HG03378 (cell line): Measurements from ENCODE around the gene JMJD1C.
"Not testable (repeated sequence)": the region's sequence is repeated elsewhere in the genome, so short reads cannot be mapped to it uniquely, and the experiment has no call there.

Experiments
- ATAC-seq: cut with Tn5 transposase; IDR thresholded peaks from one replicate; pipeline ENCODE4 v1.9.1; 2021; ENCODE audit warnings: mild to moderate bottlenecking, moderate library complexity; ENCODE audit not compliant: unreplicated experiment

JMJD1C gene

DNA sequence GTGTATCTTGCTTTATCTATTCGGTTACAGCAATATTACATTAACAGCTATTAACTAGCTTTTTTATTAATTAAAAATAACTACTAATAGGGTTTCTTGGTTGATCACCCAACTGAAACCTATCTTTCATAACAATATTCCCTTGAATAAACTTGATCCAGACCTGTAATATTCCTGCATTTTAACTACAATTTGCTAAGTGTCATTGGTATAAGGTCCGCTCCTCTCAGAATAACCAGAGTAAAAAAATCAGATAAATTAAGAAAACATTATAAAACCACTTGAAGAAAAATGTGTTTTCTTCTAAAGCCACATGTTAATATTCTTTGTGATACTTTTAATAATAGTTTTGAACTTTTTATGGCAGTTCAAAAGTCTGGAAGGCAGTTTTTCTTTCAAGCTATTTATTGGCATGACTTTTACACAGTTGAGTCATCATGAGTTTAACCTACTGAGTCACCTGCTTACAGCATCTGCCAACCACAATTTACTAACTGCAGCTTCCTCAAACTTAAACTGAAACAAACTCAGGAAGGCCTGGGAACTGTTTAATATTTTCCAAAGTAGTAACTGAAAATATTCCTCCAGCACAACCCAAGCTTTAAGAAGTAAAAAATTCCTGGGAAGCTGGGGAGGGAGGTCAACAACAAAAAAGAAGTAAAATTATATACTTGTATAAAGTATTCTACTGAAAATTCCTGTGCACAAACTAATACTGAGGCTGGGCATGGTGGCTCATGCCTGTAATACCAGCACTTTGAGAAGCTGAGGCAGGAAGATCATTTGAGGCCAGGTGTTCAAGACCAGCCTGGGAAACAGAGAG, 229.5 kb downstream of the JMJD1C start:
- ATAC-seq: peak; percentile 89

DNA sequence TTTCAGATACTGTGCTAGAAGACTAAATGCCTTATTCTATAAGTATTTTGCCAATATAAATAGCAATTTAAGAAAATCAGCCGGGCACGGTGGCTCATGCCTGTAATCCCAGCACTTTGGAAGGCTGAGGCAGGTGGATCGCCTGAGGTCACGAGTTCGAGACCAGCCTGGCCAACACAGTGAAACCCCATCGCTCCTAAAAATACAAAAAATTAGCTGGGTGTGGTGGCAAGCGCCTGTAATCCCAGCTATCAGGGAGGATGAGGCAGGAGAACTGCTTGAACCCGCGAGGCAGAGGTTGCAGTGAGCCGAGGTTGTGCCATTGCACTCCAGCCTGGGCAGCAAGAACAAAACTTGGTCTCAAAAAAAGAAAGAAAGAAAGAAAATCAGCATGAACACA, 230.6 kb downstream of the JMJD1C start:
- not testable (repeated sequence) for ATAC-seq

DNA sequence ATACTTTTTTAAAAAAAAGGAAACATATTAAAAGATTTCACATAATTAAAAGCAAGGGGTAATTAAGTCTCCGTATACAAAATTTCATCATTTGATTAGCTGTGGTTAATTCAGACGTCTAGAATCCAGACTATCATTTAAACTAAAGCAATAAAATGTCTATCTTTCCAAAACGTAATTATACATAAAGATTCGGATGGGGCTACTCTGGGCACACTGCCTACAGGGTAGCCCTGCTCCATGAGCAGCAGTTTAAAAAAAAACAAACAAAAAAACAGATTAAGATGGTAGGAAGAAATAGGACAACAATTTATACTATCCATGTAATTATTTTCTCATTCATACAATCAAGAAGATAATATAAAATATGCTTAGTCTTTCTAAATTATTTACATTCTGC, 236.6 kb downstream of the JMJD1C start:
- ATAC-seq: no peak

DNA sequence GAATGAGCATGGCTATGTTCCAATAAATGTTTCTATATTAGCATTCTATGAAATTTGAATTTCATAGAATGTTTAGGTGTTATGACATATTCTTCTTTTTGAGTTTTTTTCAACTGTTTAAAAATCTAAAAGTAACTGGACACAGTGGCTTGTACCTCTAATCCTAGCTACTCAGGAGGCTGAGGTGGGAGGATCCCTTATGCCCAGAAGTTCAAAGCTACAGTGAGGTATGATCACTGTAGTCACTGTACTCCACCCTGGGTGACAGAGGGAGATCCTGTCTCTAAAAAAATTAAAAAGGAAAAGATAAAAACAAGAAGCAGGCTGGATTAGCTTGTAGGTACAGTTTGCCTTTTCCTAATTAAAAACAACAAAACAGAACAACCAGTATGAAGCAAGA, 237.5 kb downstream of the JMJD1C start:
- no peak for ATAC-seq

DNA sequence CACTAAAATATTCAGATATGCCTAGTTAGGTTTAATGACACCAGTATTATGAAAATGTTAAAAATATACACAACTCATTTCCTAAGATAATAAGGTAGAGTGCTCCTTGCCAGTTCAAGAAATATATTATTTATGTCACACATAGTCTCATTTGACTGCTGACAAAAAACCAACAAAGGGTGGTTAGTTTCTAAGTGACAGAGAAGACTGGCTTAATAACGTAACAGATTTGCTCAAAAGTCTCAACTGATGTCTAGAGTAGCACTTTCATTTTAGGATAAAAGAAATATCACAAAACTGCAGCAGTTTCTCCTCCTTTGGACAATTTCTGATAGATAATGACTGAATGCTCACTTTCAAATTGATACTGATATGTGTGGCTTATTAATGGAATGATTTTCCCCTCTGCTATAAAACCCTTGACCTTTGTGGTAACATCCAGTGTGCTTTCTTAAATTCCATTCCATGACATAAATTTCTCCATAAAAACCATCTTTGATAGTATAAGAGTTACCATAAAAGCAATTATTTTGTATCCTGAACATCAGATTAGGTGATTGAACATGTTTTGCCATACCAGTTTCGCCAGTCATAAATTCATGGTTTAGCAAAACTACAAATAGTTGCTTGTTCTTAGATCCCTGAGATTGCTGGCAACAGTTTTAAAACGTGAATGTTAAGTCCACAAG, 238.4 kb downstream of the JMJD1C start:
- ATAC-seq: peak; percentile 60

DNA sequence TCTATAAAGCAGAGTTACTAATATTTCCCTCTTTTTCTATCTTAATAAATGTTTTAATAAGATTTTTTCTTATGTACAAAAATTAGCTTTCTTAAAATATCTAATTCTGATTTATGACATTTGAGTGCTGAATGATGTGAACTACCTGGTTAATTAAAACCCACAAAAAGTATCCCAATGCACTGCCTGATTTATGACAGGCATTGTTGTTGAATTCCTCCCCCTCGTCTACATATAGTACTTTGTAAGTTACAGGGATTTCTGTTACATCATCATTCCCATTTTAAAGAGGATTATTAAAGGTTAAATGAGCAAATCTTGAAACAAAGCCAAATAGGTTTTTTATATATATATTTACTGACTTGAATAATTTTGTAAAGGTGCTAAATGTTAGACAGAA, 241.5 kb downstream of the JMJD1C start:
- ATAC-seq: no peak

DNA sequence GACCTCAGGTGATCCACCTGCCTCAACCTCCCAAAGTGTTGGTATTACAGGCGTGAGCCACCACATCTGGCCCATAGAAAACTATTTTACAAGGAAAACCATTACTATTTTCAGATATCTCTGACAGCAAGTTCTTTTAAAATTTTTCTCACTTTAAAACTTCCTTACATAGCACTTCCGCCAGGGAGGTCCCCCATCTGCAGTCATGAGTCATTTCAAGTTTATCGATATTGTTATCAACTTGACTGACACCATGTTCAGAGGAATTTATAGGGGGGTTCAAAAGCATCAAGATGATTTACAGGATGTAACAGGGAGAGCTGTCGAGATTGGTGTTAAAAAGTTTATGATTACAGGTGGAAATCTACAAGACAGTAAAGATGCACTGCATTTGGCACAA, 243.8 kb downstream of the JMJD1C start:
- ATAC-seq: peak; percentile 52

DNA sequence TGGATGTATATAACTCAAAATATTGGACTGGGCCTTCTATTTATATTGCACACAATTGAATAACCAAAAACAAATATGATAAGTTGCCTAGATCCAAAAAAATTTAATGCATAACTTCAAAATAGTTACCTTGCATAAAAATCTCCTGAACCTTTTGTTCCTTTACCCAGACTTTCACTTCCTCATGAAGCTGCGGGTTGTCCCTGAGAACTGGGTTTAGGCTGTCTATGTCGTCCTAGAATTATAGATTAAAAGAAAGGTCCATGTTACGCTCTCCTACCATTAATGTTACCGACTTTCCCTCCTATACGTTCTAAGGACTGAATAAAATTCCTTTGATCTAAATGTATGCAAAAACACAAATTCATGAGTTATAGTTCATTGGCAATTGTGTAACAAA, 246.0 kb downstream of the JMJD1C start:
- no peak for ATAC-seq

DNA sequence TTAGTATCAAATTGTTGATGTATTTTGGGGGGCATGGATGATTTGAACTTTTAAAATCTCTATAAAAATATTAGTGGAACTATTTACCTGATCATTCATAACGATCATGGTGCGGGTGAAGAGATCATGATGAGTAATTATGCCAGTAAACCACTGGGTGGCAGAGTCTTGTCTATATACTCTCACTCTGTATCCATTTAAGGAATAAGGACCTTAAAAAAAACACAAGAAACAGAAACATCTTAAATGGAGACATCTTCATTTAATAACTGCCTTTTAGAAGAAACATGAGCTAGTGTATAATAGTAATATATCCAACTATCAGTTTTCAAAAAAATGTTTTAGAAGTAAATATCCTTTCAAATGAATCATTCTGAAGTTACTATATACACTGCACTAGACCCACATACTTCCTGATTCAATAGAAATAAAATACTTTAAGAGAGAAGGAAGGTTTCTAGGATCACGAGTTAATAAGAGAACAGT, 248.6 kb downstream of the JMJD1C start:
- peak; percentile 71 for ATAC-seq

DNA sequence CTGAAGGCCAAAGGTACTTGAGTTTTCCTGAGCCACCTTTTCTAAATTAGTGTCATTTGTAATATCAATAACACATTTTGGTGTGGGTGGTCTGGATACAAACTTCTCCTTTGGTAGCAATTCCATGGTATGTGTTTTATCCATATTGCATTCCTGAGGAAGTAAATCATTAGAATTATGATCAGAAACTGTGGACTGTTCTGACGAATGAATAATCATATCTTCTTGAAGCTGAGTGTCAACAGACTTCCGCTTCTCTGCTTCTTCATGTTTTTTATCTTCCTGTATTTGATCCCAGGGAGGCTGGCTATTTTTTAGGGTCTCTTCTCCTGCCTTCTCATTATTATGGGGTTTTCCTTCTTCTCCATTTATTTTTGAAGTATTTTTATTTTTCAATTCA, 251.2 kb downstream of the JMJD1C start:
- no peak for ATAC-seq

DNA sequence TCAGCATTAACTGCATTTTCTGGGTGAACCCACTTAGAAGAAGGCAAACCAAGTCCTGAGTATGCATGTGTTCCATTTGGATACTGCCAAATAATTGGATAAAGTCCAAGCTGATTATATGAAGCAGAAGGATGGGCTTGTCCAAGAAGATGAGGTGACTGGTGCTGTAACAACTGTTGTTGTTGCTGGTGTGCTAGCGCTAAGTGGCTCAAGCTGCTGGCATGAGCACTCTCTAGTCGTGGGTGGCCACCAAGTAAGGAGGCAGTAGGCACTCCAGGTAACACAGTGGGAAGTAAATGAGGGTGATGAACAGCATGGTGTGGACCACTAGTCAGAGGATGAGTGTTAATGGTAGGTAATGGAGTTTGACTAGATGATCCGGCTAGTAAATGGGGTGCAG, 252.3 kb downstream of the JMJD1C start:
- ATAC-seq: no peak

DNA sequence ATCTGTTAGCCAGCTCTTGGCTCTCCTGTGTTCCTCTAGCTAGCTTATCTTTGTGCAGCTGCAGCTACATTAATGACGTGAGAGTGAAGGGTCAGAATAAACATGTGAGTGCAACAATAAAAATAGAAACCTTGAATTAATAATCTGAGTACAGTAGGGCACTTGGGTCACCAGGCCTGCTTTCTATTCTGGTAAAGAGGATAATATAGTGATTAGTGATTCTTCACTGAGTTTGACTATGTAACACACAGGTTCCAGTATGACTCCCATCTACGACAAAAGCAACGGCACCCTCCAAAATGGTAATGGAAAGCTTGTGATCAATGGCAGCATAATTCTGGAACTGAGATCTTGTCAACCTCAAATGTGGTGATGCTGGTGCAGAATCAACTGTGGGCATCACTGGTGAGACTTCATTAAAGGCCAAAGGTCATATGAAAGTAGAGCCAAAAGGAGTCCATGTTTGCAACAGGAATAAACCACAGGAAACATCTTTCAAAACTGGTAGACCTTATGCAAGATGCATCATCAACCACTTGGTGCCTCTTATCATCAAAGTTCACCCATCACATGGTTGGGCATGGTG, 255.1 kb downstream of the JMJD1C start:
- peak; percentile 44 for ATAC-seq

DNA sequence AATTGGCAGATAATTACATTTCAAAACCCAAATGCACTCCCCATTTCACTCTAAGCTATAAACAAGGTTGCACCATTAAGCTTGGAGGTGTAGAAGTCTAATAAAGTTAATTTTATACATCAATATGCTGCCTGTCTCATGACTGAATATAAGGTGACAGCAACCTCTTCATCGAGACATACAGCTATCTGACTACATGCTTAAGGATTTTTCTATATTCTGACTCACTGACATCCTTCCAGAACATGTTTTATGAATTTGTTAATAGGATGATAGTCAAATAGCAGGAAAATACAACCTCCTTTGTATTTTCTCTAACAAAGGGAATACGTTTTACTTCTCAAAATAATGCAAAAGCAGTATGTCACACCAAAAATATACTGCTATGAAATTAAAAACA, 256.1 kb downstream of the JMJD1C start:
- no peak for ATAC-seq

DNA sequence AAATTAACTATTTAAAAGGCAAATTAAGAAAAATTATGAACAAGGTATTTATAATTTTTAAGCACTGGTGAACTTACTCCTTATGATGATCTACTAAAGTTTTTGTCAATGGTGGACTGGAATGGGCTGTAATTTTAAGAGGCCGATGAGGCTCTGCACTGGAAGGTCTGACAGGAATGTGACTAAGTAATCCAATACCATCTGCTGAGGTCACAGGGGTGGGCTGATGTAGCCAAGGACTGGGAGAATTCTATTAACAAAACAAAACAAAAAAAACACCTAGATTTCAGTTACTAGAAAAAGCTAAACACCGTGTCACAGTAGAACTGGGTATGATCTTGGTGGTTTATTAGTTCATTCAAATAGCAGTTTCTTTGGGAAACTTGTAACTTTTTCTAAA, 256.8 kb downstream of the JMJD1C start:
- ATAC-seq: no peak

DNA sequence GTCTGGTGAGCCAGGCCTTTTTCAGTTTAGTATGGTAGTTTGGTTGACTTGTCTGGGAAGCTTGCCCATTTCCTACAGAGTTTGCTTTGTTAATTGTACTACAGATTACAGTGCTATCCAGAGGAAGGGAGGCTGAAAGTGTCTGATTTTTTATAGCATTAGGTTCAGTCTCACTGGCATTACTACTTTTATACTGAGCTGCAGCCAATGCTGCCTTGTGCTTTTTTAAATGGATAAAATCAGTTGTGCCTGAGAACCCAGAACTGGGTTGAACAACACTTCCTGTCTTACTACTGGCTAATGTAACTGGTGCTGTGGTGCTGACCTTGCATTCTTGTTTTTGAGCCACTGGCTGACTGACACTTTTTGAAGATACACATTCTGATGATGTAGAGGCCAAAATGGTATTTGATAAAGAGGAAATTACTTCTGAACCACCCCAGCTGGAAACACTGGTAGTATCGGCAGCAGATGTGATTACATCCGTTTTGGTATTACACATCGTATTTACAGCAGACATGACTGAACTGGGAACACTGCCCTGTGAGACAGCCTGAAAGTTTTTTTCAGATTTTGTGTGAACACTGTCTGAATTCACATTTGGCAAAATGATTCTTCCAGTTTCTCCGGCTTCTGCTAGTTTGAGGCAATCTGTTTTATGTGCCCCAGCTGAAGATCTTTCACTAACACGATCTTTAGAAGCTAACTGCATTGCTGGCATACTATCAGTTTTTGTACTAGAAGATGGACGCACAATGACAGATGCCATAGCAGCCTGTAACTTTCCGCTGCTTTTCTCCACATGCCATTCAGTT, 258.6 kb downstream of the JMJD1C start:
- peak; percentile 43 for ATAC-seq

DNA sequence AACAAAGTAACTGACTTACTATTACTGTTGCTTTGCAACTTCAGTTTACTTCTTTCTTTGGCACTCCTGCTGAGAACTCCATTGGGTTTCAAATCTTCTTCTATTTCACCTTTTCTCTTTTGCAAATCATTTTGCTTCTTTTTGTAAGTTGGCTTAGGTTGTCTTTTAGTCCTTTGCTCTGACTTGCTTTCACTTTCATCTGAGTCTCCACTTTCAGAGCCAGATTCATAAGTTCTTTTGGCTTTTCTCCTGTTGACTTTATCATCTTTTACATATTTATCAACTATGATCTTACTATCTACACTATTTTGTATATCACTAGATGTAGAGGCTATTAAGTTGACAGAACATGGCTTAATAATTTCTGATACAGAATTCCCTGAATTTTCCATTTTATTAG, 259.2 kb downstream of the JMJD1C start:
- ATAC-seq: no peak

DNA sequence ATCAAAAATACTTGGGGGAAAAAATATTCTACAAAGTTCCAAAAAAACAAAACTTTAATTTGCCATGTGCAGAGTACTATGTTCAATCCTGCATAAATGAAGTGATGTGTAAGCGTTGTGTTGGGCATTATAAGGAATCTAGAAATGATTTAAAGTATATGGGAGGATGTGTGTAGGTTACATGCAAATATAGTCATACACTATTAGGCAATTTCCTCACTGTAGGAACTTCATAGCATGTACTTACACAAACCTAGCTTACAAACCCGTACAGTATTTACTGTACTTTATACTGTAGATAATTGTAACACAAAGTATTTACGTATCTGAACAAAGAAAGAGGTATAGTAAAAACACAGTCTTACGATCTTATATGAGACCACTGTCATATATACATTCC, 260.4 kb downstream of the JMJD1C start:
- no peak for ATAC-seq

DNA sequence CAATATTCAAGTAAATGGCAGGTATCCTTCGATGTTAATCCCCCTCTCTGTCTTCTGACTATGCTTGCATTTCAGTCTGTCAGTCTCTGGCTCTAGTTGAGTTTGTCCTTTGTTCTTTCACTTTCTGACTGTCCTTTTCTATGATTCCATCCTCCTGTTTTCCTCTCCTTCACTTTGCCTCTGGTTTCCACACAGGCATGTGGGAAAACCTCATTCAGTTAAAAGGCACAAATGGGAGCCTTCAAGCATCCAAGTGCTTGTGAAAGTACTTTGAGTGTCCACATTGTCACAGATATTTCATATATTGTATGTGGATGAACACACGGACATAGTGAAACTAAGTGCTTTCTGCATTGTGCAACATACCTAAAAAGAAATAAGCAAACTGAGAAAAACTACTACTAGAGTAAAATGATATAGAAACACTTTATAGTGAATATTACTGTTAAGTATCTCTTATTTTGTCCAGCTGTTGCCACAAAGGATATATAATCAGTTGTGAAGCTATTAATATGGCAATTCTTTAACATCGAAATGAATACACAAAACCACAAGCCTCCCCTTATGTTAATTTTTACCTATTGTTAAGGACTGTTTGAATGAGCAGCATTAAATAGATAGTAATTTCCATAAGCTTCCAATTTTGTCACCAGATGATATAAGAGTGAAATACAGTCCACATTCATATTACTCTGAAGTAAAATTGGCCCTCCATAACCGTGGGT, 260.9 kb downstream of the JMJD1C start:
- peak; percentile 42 for ATAC-seq

DNA sequence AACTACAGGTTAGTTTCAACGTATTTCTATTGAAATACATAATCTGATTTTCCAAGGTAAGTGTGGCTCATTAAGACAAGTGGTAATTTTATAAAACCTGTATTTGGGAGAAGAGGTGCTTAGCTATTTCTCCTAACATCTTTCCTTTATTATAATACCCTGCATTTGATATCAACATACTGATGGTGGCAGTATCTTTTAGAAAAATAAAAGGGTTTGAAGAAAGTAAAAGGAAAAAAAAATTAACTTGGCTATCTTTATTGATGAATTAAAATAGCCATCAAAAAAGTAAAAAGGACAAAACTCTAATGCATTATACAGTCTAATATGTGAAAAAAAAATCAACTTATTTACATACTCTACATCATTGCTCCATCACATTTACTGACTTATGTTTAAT, 264.7 kb downstream of the JMJD1C start:
- no peak for ATAC-seq

DNA sequence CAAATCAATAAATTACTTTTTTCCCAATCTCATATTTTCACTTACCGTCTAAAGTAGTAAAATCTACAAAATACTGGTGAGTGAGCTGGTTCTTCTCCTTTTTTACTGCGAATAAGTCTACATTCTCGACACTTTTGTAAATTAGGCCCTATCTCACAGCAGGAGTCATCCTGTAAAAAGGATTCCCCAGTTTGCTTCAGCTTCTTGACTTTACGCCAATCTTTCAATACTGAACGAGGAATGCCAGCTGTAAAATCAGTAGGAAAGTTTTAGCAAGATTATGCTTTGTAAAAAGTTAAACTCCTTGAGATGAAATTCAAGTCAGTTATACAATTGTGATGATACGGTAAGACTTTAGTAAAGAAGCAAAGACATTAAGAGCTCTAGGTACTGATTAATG, 265.3 kb downstream of the JMJD1C start:
- no peak for ATAC-seq
